ENCODE measurements around the gene EBF3. TPM values are rescaled to one million over a fixed set of nuclear protein-coding genes. Genes with fewer than 3 reads are reported as not detected.

EBF3 gene
- total RNA-seq, 2 experiments from 2014 or later = not detected

DNA sequence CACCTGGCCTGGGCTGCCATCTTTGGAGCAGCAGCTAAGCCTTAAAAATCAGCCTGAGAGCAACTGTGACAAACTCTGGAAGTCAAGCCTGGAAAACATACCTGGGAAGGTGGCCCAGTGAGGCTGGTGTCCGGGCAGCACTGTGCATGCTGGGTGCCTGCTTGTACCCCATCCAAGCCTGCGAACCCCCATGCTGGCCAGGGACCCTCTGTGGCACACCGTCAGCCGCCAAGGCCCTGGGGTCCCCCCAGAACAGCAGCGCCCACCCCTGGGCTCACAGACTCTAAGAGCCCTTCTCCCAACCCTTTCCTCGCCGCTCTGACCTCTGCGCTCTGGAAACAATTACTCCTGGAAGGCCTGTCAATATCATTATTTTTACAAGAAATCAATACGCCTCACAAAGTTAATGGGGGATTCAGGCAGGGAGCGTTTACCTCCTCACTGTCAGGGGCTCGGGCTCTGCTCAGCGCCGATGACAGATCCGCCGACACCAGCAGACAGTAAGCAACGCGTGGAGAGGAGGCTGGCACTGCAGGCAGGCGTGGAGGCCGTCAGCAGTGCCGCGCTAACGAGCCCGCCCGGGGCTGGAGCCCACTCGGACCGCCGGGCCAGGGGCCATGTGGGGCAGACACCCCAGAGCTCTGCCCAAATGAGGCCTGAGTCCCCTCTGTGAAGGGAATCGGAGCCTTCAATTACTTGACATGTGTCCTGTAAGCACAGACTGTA lies 54.4 kb downstream of the EBF3 start:
- ATAC-seq (ENCODE audit: poor library complexity) = no peak
- no peak overlapping the region for H3K4me3 Mint-ChIP-seq
- DNase-seq = no peak
- H3K36me3 ChIP-seq (ENCODE audit: insufficient read depth, low read length) = no peaks in the 10 kb centered on the region
- no peak overlapping the region for H3K27ac Mint-ChIP-seq
- no peaks in the 10 kb centered on the region for H3K4me1 ChIP-seq (ENCODE audit: insufficient read depth, low read length)
- H3K4me1 Mint-ChIP-seq (ENCODE audit: low read depth) = no peaks in the 10 kb centered on the region
- H3K36me3 Mint-ChIP-seq (ENCODE audit: low read depth) = no peaks in the 10 kb centered on the region
- H3K4me3 ChIP-seq (ENCODE audit: low read length) = no peak overlapping the region
- ChIA-PET CTCF (no interaction called here), POLR2A (no interaction called here)
- H3K9me3 ChIP-seq (ENCODE audit: control insufficient read depth in 1 of 2, insufficient read depth in 1 of 2, low read length in 2 of 2) = no peaks in the 10 kb centered on the region
- no peaks in the 10 kb centered on the region for H3K27me3 Mint-ChIP-seq
- TF ChIP-seq CTCF (IDR thresholded peaks at IDR 0.05) = no peak
- H3K27ac ChIP-seq (ENCODE audit: low read depth in 1 of 2, low read length in 2 of 2) = no peak overlapping the region
- no peaks in the 10 kb centered on the region for H3K9me3 Mint-ChIP-seq
- intact Hi-C loops (cut with DNase I, micrococcal nuclease) = no loop called here
- H3K27me3 ChIP-seq (ENCODE audit: control insufficient read depth in 1 of 2, insufficient read depth in 2 of 2, low read length in 2 of 2) = no peaks in the 10 kb centered on the region

DNA sequence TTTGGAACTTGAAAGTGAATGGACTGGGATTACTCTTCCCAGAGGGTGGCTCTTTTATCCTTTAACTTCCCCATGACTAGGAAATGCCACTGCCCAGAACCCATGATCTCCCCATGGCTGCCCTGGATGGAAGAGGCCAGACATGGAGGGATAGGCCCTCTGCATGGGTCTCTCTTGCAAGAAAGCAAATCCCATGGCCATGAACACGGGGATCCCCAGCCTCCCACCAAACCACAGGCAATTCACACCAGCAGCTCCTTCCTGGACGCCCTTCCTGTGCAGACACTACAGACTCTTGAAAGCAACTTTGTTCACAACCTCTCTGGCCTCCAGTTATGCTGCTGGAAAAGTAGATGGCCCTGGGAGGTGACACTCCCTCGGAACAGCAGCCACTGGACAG lies 55.0 kb downstream of the EBF3 start:
- Histone ChIP-seq H3K36me3 (ENCODE audit: insufficient read depth, low read length) (no peaks in the 10 kb centered on the region), H3K4me3 (ENCODE audit: low read length) (no peak overlapping the region), H3K27ac (ENCODE audit: low read depth in 1 of 2, low read length in 2 of 2) (no peak overlapping the region), H3K9me3 (ENCODE audit: control insufficient read depth in 1 of 2, insufficient read depth in 1 of 2, low read length in 2 of 2) (no peaks in the 10 kb centered on the region), H3K4me1 (ENCODE audit: insufficient read depth, low read length) (no peaks in the 10 kb centered on the region), H3K27me3 (ENCODE audit: control insufficient read depth in 1 of 2, insufficient read depth in 2 of 2, low read length in 2 of 2) (no peaks in the 10 kb centered on the region)
- ATAC-seq (ENCODE audit: poor library complexity) (no peak), DNase-seq (no peak)
- Mint-ChIP-seq H3K27me3 (no peaks in the 10 kb centered on the region), H3K36me3 (ENCODE audit: low read depth) (no peaks in the 10 kb centered on the region), H3K27ac (no peak overlapping the region), H3K4me3 (no peak overlapping the region), H3K9me3 (no peaks in the 10 kb centered on the region), H3K4me1 (ENCODE audit: low read depth) (no peaks in the 10 kb centered on the region)
- intact Hi-C loops (cut with DNase I, micrococcal nuclease) = no loop called here
- no peak for TF ChIP-seq CTCF (IDR thresholded peaks at IDR 0.05)
- ChIA-PET POLR2A (no interaction called here), CTCF (no interaction called here)

DNA sequence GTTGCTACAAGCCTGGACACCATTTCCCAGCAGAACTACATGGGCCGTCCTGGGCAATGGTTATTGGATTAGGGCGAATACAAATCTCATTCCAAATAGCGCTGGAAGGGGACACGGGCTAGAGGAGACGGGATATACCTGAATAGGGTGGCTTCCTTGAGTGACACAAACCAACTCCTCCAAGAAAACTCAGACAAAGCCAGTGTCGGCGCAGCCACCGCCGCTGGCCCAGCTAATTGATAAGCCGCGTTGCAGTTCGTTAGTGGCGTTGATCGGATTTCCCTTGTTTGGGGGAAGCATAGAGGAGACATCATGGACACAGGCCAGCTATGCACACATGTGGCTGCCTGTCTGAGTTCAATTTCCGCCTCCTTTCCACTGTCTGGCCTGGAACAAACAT lies 55.7 kb downstream of the EBF3 start:
- H3K4me3 ChIP-seq (ENCODE audit: low read length) = no peak overlapping the region
- H3K9me3 ChIP-seq (ENCODE audit: control insufficient read depth in 1 of 2, insufficient read depth in 1 of 2, low read length in 2 of 2) = no peaks in the 10 kb centered on the region
- H3K4me3 Mint-ChIP-seq = no peak overlapping the region
- H3K36me3 ChIP-seq (ENCODE audit: insufficient read depth, low read length) = no peaks in the 10 kb centered on the region
- TF ChIP-seq CTCF (IDR thresholded peaks at IDR 0.05) = no peak
- no peak overlapping the region for H3K27ac Mint-ChIP-seq
- ChIA-PET POLR2A (no interaction called here), CTCF (no interaction called here)
- DNase-seq = no peak
- no peak overlapping the region for H3K27ac ChIP-seq (ENCODE audit: low read depth in 1 of 2, low read length in 2 of 2)
- H3K4me1 Mint-ChIP-seq (ENCODE audit: low read depth) = no peaks in the 10 kb centered on the region
- no peaks in the 10 kb centered on the region for H3K9me3 Mint-ChIP-seq
- no peaks in the 10 kb centered on the region for H3K27me3 Mint-ChIP-seq
- H3K4me1 ChIP-seq (ENCODE audit: insufficient read depth, low read length) = no peaks in the 10 kb centered on the region
- intact Hi-C loops (cut with DNase I, micrococcal nuclease) = no loop called here
- no peaks in the 10 kb centered on the region for H3K27me3 ChIP-seq (ENCODE audit: control insufficient read depth in 1 of 2, insufficient read depth in 2 of 2, low read length in 2 of 2)
- ATAC-seq (ENCODE audit: poor library complexity) = no peak
- no peaks in the 10 kb centered on the region for H3K36me3 Mint-ChIP-seq (ENCODE audit: low read depth)
